Prostate gland (tissue), 2 donors: ENCODE measurements around the gene STX19. TPM values are rescaled to one million over a fixed set of nuclear protein-coding genes. Genes with fewer than 3 reads are reported as not detected.

Source experiments
- DNase-seq: peaks from one replicate; pipeline ENCODE4 v3.0.0-alpha.2; 2019; ENCODE audit warnings: low spot score
- H3K27ac ChIP-seq, 2 donors: fragments of 200-600 bp; sonication (generic); 2 replicates each; pipeline ENCODE4 v1.5.1; 2017 to 2019
- H3K27me3 ChIP-seq: fragments of 200-600 bp; sonication (generic); replicated peaks from 2 replicates; pipeline ENCODE4 v1.5.1; 2019; ENCODE audit not compliant: insufficient read depth
- H3K36me3 ChIP-seq, 2 donors: fragments of 200-600 bp; sonication (generic); 1 replicate in 1 of 2; 2 replicates in 1 of 2; pipeline versions ENCODE4 v1.5.1 to v1.8.1; 2017 to 2019
- H3K4me1 ChIP-seq: fragments of 200-600 bp; sonication (generic); replicated peaks from 2 replicates; pipeline ENCODE4 v1.5.1; 2019
- H3K4me3 ChIP-seq, 2 donors: fragments of 200-600 bp; sonication (generic); 2 replicates each; pipeline ENCODE4 v1.5.1; 2017 to 2019
- H3K9me3 ChIP-seq: fragments of 200-600 bp; sonication (generic); 2 replicates; pipeline ENCODE4 v1.5.1; 2017
- CTCF ChIP-seq, 4 experiments: fragments of 200-600 bp in 2 of 4; fragments of 450-650 bp in 2 of 4; sonication (generic) in 2 of 4; IDR thresholded peaks; 1 replicate in 3 of 4; 2 replicates in 1 of 4; pipeline ENCODE4 v1.5.1; 2016 to 2019; ENCODE audit warnings: antibody characterized with exemption in 4 of 4, mild to moderate bottlenecking in 2 of 4, moderate library complexity in 2 of 4
- POLR2A ChIP-seq: fragments of 450-650 bp; IDR thresholded peaks from one replicate; pipeline ENCODE4 v1.6.1; 2016; ENCODE audit warnings: antibody characterized with exemption, mild to moderate bottlenecking
- POLR2AphosphoS5 ChIP-seq: sonication (generic); formaldehyde crosslinking; IDR thresholded peaks from one replicate; pipeline ENCODE4 v1.6.1; 2017; ENCODE audit warnings: antibody characterized with exemption
- WGBS: methylation state at CpG from one replicate; pipeline ENCODE4 v1.1.5; 2018; 5-methylcytosine and 5-hydroxymethylcytosine counted together
- intact Hi-C: fragments of 100-400 bp; cut with DNase I; formaldehyde crosslinking; loops from one replicate; pipeline ENCODE4 v1.14.2; 2022
- total RNA-seq, 2 donors: library from RNA; depleted of rRNA; stranded (reverse); fragments of >200 nt; gene quantifications; one replicate each; pipeline ENCODE4 v1.1.0, GENCODE V29; 2016

The STX19 gene
- total RNA-seq, 2 donors from 2014 or later = 3.6 TPM; not detected in 1

DNA sequence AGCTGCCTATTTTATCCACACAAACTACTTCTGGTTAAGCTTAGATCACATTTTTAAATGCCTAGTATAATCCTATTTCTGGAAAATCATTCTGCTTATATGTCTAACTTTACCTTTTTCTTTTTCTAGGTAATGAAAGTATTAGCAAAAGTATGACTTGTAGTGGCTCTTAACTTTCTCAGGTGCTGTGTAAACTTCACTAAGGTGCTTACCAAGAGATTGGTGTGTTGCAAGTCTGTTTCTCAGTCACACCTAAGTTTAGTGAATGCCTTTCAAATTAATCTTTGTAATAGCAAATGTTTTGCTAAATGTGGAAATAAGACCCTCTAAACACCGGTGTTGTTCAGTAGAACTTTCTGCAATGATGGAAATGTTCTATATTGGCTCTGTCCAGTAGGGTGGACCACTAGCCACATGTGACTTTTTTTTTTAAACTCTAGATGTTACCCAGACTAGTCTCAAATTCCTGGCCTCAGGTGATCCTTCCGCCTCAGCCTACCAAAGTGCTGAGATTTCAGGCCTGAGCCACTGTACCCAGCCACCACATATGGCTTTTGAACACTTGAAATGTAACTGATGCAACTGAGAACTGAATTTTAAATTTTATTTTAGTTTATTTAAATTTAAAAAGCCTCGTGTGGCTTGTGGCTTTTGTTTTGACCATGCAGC lies 26.4 kb downstream of the STX19 start:
- no peak overlapping the region for H3K27ac ChIP-seq
- 91% methylated on average over 3 of the region's 3 CpGs for WGBS
- no peak for DNase-seq
- TF ChIP-seq POLR2A (no peak), POLR2AphosphoS5 (no peak), CTCF (IDR thresholded peaks at IDR 0.05) (no peak)
- no peaks in the 10 kb centered on the region for H3K36me3 ChIP-seq
- no peaks in the 10 kb centered on the region for H3K27me3 ChIP-seq
- intact Hi-C loops = loop anchor here (5.0 kb wide), 1 partner anchor 65 kb away; no protein-coding TSS in a partner anchor
- no peaks in the 10 kb centered on the region for H3K9me3 ChIP-seq
- no peak overlapping the region for H3K4me3 ChIP-seq
- no peaks in the 10 kb centered on the region for H3K4me1 ChIP-seq

- intact Hi-C loops = loop anchor here (5.0 kb wide), 1 partner anchor 66 kb away; no protein-coding TSS in a partner anchor
- WGBS = 66% methylated on average over 1 of the region's 1 CpG
- H3K27ac ChIP-seq = no peak overlapping the region
Observed at GRCh38 chr3:94001191-94001590, 27.2 kb downstream of the STX19 start.

DNA sequence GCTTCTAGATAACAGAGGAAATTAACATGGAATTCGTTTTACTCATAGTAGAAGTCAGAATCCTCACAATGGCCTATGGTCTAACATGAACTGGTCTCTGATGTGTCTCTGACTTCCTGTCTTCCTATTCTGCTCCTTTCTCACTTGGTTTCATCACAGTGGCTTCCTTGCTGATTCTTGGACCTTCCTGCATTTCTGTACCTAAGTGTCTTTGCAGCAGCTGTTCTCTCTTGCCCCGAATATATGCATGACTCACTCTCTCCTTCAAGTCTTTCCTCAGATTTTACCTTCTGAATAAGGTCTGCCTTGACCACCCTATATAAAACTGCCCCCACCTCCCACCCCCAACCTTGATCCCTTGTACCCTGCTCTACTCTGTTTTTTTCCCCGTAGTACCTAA lies 34.3 kb downstream of the STX19 start:
- Histone ChIP-seq H3K4me1 (no peaks in the 10 kb centered on the region), H3K27me3 (no peaks in the 10 kb centered on the region), H3K27ac (no peak overlapping the region), H3K9me3 (no peaks in the 10 kb centered on the region), H3K36me3 (no peaks in the 10 kb centered on the region), H3K4me3 (no peak overlapping the region)
- intact Hi-C loops = no loop called here
- DNase-seq = no peak
- 93% methylated on average over 3 of the region's 3 CpGs for WGBS
- TF ChIP-seq POLR2AphosphoS5 (no peak), CTCF (IDR thresholded peaks at IDR 0.05) (no peak), POLR2A (no peak)

More at GRCh38 chr3:94001191-94001590, 27.2 kb downstream of the STX19 start:
- no peak for TF ChIP-seq CTCF (IDR thresholded peaks at IDR 0.05)
- no peak for TF ChIP-seq POLR2A
- no peak for TF ChIP-seq POLR2AphosphoS5
- Histone ChIP-seq H3K4me1 (no peaks in the 10 kb centered on the region), H3K4me3 (no peak overlapping the region), H3K36me3 (no peaks in the 10 kb centered on the region), H3K27me3 (no peaks in the 10 kb centered on the region), H3K9me3 (no peaks in the 10 kb centered on the region)
- no peak for DNase-seq

DNA sequence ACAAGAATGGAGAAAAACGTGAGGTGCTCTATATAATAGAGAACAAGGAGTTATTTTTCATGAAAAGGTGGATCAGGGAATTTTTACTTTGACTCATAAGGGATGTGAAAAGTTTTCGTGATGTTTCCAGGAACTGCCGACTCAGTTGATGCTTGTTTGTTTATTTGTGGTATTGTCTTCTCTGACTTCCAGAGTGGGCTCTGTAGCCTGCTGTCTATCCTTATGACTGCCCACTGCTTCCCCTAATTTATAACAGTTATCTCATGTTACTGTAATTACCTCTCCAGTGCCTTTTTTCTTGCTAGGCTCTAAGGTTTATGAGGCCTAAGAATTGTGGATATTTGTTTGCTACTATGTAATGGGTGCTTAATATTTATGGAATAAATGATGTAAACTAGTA lies 36.2 kb downstream of the STX19 start:
- no peaks in the 10 kb centered on the region for H3K4me1 ChIP-seq
- H3K27ac ChIP-seq = no peak overlapping the region
- no peak for DNase-seq
- H3K4me3 ChIP-seq = no peak overlapping the region
- WGBS = 88% methylated on average over 3 of the region's 3 CpGs
- H3K36me3 ChIP-seq = no peaks in the 10 kb centered on the region
- intact Hi-C loops = no loop called here
- H3K9me3 ChIP-seq = no peaks in the 10 kb centered on the region
- H3K27me3 ChIP-seq = no peaks in the 10 kb centered on the region
- TF ChIP-seq POLR2AphosphoS5 (no peak), POLR2A (no peak), CTCF (IDR thresholded peaks at IDR 0.05) (no peak)

- H3K4me3 ChIP-seq = no peak overlapping the region
- no peaks in the 10 kb centered on the region for H3K4me1 ChIP-seq
- no peak for TF ChIP-seq POLR2AphosphoS5
- TF ChIP-seq POLR2A = no peak
- TF ChIP-seq CTCF (IDR thresholded peaks at IDR 0.05) = no peak
- DNase-seq = no peak
- no peaks in the 10 kb centered on the region for H3K36me3 ChIP-seq
- H3K9me3 ChIP-seq = no peaks in the 10 kb centered on the region
- H3K27ac ChIP-seq = no peak overlapping the region
- WGBS = 50% methylated on average over 2 of the region's 2 CpGs
- H3K27me3 ChIP-seq = no peaks in the 10 kb centered on the region
- intact Hi-C loops = no loop called here
Observed at GRCh38 chr3:93991631-93992030, 36.8 kb downstream of the STX19 start.
